ENCODE measurements around the gene MITF. TPM values are rescaled to one million over a fixed set of nuclear protein-coding genes. Genes with fewer than 3 reads are reported as not detected.

Gene MITF
- total RNA-seq, 1 donor from 2014 or later: 6.0 TPM

DNA sequence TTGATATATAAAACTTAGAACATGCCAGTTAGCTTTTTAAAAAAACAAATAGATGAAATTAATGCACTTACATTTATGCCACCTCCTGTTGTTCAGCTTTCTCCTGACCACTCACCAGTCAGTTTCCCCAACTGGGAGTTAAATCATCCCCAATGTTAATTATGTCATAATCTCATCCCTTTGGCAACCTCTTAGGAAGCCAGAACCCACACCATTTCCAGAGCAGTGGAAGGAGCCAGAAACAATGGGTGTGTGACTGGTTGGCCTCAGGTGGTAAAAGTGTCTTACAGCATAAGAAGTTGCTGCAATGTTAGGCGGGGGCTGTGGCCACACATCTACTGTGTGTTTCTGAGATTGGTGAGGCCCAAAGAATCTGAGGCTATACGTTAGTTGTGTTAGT lies 46.5 kb upstream of the MITF start:
- Mint-ChIP-seq H3K36me3 (ENCODE audit: low read depth, unreplicated experiment) (no peaks in the 10 kb centered on the region), H3K9me3 (ENCODE audit: unreplicated experiment) (no peaks in the 10 kb centered on the region), H3K4me3 (ENCODE audit: unreplicated experiment) (no peak overlapping the region), H3K27me3 (ENCODE audit: low read depth, unreplicated experiment) (peaks cover 13% of the 10 kb centered on the region), H3K4me1 (ENCODE audit: low read depth, unreplicated experiment) (no peaks in the 10 kb centered on the region), H3K27ac (ENCODE audit: unreplicated experiment) (no peak overlapping the region)
- Histone ChIP-seq H3K79me2 (ENCODE audit: insufficient read depth, low read length) (no peaks in the 10 kb centered on the region), H3K4me1 (ENCODE audit: insufficient read depth, low read length) (no peaks in the 10 kb centered on the region), H3K36me3 (ENCODE audit: insufficient read depth, low read length) (no peaks in the 10 kb centered on the region), H3K9ac (ENCODE audit: low read length) (no peak overlapping the region), H2AFZ (ENCODE audit: low read depth, low read length) (no peak overlapping the region), H3K27ac (ENCODE audit: low read depth, low read length) (no peak overlapping the region), H4K20me1 (ENCODE audit: insufficient read depth, low read length) (no peaks in the 10 kb centered on the region), H3K4me2 (ENCODE audit: low read length) (no peak overlapping the region), H3K4me3 (ENCODE audit: insufficient read depth, low read depth, low read length) (no peak overlapping the region), H3K27me3 (ENCODE audit: insufficient read depth, low read length) (peaks cover 5% of the 10 kb centered on the region), H3K9me3 (ENCODE audit: insufficient read depth, low read depth, low read length) (no peaks in the 10 kb centered on the region)
- TF ChIP-seq, protein P1, sequence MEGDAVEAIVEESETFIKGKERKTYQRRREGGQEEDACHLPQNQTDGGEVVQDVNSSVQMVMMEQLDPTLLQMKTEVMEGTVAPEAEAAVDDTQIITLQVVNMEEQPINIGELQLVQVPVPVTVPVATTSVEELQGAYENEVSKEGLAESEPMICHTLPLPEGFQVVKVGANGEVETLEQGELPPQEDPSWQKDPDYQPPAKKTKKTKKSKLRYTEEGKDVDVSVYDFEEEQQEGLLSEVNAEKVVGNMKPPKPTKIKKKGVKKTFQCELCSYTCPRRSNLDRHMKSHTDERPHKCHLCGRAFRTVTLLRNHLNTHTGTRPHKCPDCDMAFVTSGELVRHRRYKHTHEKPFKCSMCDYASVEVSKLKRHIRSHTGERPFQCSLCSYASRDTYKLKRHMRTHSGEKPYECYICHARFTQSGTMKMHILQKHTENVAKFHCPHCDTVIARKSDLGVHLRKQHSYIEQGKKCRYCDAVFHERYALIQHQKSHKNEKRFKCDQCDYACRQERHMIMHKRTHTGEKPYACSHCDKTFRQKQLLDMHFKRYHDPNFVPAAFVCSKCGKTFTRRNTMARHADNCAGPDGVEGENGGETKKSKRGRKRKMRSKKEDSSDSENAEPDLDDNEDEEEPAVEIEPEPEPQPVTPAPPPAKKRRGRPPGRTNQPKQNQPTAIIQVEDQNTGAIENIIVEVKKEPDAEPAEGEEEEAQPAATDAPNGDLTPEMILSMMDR (IDR thresholded peaks at IDR 0.05; ENCODE audit: insufficient read depth, low read depth, low read length): no peak
- TF ChIP-seq EZH2 (IDR thresholded peaks at IDR 0.05; ENCODE audit: insufficient read depth, low read length): no peak
- FAIRE-seq (no peak), DNase-seq (ENCODE audit: low read depth) (no peak)

DNA sequence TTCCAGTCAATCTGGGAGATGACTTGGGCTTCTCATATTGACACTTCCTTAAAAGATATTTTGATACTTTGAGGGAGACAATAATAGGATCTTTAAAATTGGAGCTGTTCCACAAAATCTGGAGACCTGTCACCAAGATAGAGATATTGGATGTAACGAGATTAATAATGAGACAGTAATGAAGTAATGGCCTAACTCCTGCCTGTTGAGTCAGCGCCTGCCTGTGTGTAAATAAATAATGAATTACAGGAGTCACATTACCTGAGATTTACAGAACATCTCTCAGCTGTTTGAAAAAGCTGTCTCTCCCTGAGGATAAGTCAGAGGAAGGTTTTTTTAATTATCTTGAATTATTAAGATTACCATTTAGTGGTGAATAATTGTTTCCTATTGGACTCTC lies 43.8 kb upstream of the MITF start:
- Histone ChIP-seq H4K20me1 (ENCODE audit: insufficient read depth, low read length) (no peaks in the 10 kb centered on the region), H2AFZ (ENCODE audit: low read depth, low read length) (no peak overlapping the region), H3K4me3 (ENCODE audit: insufficient read depth, low read depth, low read length) (no peak overlapping the region), H3K4me2 (ENCODE audit: low read length) (no peak overlapping the region), H3K4me1 (ENCODE audit: insufficient read depth, low read length) (no peaks in the 10 kb centered on the region), H3K36me3 (ENCODE audit: insufficient read depth, low read length) (no peaks in the 10 kb centered on the region), H3K9ac (ENCODE audit: low read length) (no peak overlapping the region), H3K27ac (ENCODE audit: low read depth, low read length) (no peak overlapping the region), H3K9me3 (ENCODE audit: insufficient read depth, low read depth, low read length) (no peaks in the 10 kb centered on the region), H3K79me2 (ENCODE audit: insufficient read depth, low read length) (no peaks in the 10 kb centered on the region), H3K27me3 (ENCODE audit: insufficient read depth, low read length) (no peaks in the 10 kb centered on the region)
- Mint-ChIP-seq H3K27ac (ENCODE audit: unreplicated experiment) (no peak overlapping the region), H3K4me1 (ENCODE audit: low read depth, unreplicated experiment) (peaks cover 8% of the 10 kb centered on the region), H3K27me3 (ENCODE audit: low read depth, unreplicated experiment) (peaks cover 3% of the 10 kb centered on the region), H3K36me3 (ENCODE audit: low read depth, unreplicated experiment) (no peaks in the 10 kb centered on the region), H3K4me3 (ENCODE audit: unreplicated experiment) (no peak overlapping the region), H3K9me3 (ENCODE audit: unreplicated experiment) (no peaks in the 10 kb centered on the region)
- no peak for DNase-seq (ENCODE audit: low read depth)
- no peak for TF ChIP-seq EZH2 (IDR thresholded peaks at IDR 0.05; ENCODE audit: insufficient read depth, low read length)
- TF ChIP-seq, protein P1 (IDR thresholded peaks at IDR 0.05; ENCODE audit: insufficient read depth, low read depth, low read length): no peak
- FAIRE-seq: no peak

DNA sequence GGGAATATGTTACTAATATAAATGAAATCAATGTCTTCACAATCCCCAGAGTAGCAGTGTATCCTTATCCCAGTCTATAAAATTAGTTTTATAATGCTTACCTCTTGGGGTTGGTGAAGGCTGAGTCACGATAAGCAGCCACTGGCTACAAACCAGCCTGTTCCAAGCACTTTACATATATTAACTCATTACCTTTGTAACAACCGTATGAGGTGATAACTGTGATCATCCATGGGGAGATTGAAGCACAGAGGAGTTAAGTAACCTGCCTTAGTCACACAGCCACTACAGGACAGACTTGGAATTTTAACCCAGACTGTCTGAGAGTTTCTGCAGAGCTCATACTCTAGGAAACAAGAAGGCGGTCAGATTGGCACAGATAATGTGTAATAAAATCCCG lies 43.3 kb upstream of the MITF start:
- Histone ChIP-seq H3K27me3 (ENCODE audit: insufficient read depth, low read length) (no peaks in the 10 kb centered on the region), H3K4me1 (ENCODE audit: insufficient read depth, low read length) (no peaks in the 10 kb centered on the region), H3K9ac (ENCODE audit: low read length) (no peak overlapping the region), H3K4me2 (ENCODE audit: low read length) (no peak overlapping the region), H3K27ac (ENCODE audit: low read depth, low read length) (no peak overlapping the region), H3K79me2 (ENCODE audit: insufficient read depth, low read length) (no peaks in the 10 kb centered on the region), H4K20me1 (ENCODE audit: insufficient read depth, low read length) (no peaks in the 10 kb centered on the region), H2AFZ (ENCODE audit: low read depth, low read length) (no peak overlapping the region), H3K36me3 (ENCODE audit: insufficient read depth, low read length) (no peaks in the 10 kb centered on the region), H3K9me3 (ENCODE audit: insufficient read depth, low read depth, low read length) (no peaks in the 10 kb centered on the region), H3K4me3 (ENCODE audit: insufficient read depth, low read depth, low read length) (no peak overlapping the region)
- Mint-ChIP-seq H3K9me3 (ENCODE audit: unreplicated experiment) (no peaks in the 10 kb centered on the region), H3K4me1 (ENCODE audit: low read depth, unreplicated experiment) (peaks cover 8% of the 10 kb centered on the region), H3K27ac (ENCODE audit: unreplicated experiment) (no peak overlapping the region), H3K27me3 (ENCODE audit: low read depth, unreplicated experiment) (peaks cover 3% of the 10 kb centered on the region), H3K4me3 (ENCODE audit: unreplicated experiment) (no peak overlapping the region), H3K36me3 (ENCODE audit: low read depth, unreplicated experiment) (no peaks in the 10 kb centered on the region)
- DNase-seq (ENCODE audit: low read depth) (no peak), FAIRE-seq (no peak)
- TF ChIP-seq EZH2 (IDR thresholded peaks at IDR 0.05; ENCODE audit: insufficient read depth, low read length): no peak
- TF ChIP-seq, protein P1 (IDR thresholded peaks at IDR 0.05; ENCODE audit: insufficient read depth, low read depth, low read length): no peak
